HepG2 (cell line): ENCODE results near the gene ENTPD2. TPM values are rescaled to one million over a fixed set of nuclear protein-coding genes. Genes with fewer than 3 reads are reported as not detected.
A peak's percentile ranks its signal among the peaks of the same experiment; 100 is the strongest.

Source experiments
- ARID4A ChIP-seq: sonication (generic); formaldehyde crosslinking; IDR thresholded peaks from 2 replicates; pipeline ENCODE4 v1.5.0; 2020; ENCODE audit warnings: mild to moderate bottlenecking, missing genetic modification reagents, borderline replicate concordance
- EP300 ChIP-seq, 3 experiments: sonication (generic) in 1 of 3; formaldehyde crosslinking in 1 of 3; IDR thresholded peaks; 2 replicates each; pipeline versions ENCODE4 v1.5.1 to v1.6.1; 2011 to 2020; ENCODE audit warnings: low read depth in 2 of 3, low read length in 2 of 3, borderline replicate concordance in 1 of 3, improper control_type of control experiment in 1 of 3, mild to moderate bottlenecking in 1 of 3, missing genetic modification reagents in 1 of 3, moderate library complexity in 1 of 3
- MXD3 ChIP-seq: IDR thresholded peaks from 2 replicates; pipeline ENCODE4 v1.6.1; 2016; ENCODE audit warnings: mild to moderate bottlenecking, missing biosample characterization, missing genetic modification reagents
- NFKB2 ChIP-seq: sonication (generic); formaldehyde crosslinking; IDR thresholded peaks from 2 replicates; pipeline ENCODE4 v1.4.0; 2020; ENCODE audit warnings: missing genetic modification reagents, borderline replicate concordance
- NFRKB ChIP-seq: fragments of 450-650 bp; IDR thresholded peaks from 2 replicates; pipeline ENCODE4 v1.6.1; 2017
- NONO ChIP-seq, 2 experiments: fragments of 450-650 bp in 1 of 2; sonication (generic) in 1 of 2; formaldehyde crosslinking in 1 of 2; IDR thresholded peaks in 1 of 2; conservative IDR thresholded peaks in 1 of 2; 2 replicates each; pipeline versions ENCODE4 v1.6.1 to v1.8.0; 2017 to 2022; ENCODE audit warnings: mild to moderate bottlenecking in 1 of 2, missing genetic modification reagents in 1 of 2, moderate library complexity in 1 of 2
- RARA ChIP-seq: IDR thresholded peaks from 2 replicates; pipeline ENCODE4 v1.6.1; 2016; ENCODE audit warnings: missing genetic modification reagents, missing compliant biosample characterization
- ZKSCAN8 ChIP-seq: IDR thresholded peaks from 2 replicates; pipeline ENCODE4 v1.6.1; 2016; ENCODE audit warnings: borderline replicate concordance, missing genetic modification reagents, missing compliant biosample characterization
- ZNF547 ChIP-seq: sonication (generic); formaldehyde crosslinking; IDR thresholded peaks from 2 replicates; pipeline ENCODE4 v1.5.1; 2020; ENCODE audit warnings: mild to moderate bottlenecking, missing genetic modification reagents
- ZNF775 ChIP-seq: sonication (generic); formaldehyde crosslinking; IDR thresholded peaks from 2 replicates; pipeline ENCODE4 v1.4.0; 2020; ENCODE audit warnings: missing genetic modification reagents, mild to moderate bottlenecking, moderate library complexity, borderline replicate concordance
- polyA plus RNA-seq, 8 experiments: library from polyadenylated mRNA; depleted of rRNA in 3 of 8; stranded (reverse) in 7 of 8; unstranded in 1 of 8; fragments of >200 nt; fragmentation: Illumina TruSeq in 4 of 8; extraction: Trizol in 4 of 8; gene quantifications; 2 replicates each; pipeline versions ENCODE4 v1.2.1 to v1.2.3, GENCODE V29; 2011 to 2016; ENCODE audit warnings: low read depth in 4 of 8, missing spikeins in 1 of 8, mixed read lengths in 1 of 8; ENCODE audit not compliant: insufficient read depth in 1 of 8
- total RNA-seq, 5 experiments: library from RNA; depleted of rRNA; stranded (reverse); fragments of >200 nt; fragmentation: Illumina TruSeq; extraction: Trizol; gene quantifications; 2 replicates each; pipeline ENCODE4 v1.2.3, GENCODE V29; 2016; ENCODE audit warnings: low read depth in 1 of 5
- TF ChIP-seq, protein P1 (sequence below): sonication (generic); formaldehyde crosslinking; IDR thresholded peaks from 2 replicates; pipeline ENCODE4 v1.4.0; 2020; ENCODE audit warnings: missing genetic modification reagents
- TF ChIP-seq, protein P2 (sequence below): sonication (generic); formaldehyde crosslinking; IDR thresholded peaks from 2 replicates; pipeline ENCODE4 v1.4.0; 2020; ENCODE audit warnings: missing genetic modification reagents, borderline replicate concordance
- TF ChIP-seq, protein P3 (sequence below): sonication (generic); formaldehyde crosslinking; IDR thresholded peaks from 2 replicates; pipeline ENCODE4 v1.5.1; 2020; ENCODE audit warnings: missing genetic modification reagents, mild to moderate bottlenecking, borderline replicate concordance

ENTPD2 gene
- total and polyA plus RNA-seq, 2 of the 13 experiments (the other 11 are each of a cell fraction or from before 2014, with no cell fraction given), result 0.95 to 3.2 TPM

DNA sequence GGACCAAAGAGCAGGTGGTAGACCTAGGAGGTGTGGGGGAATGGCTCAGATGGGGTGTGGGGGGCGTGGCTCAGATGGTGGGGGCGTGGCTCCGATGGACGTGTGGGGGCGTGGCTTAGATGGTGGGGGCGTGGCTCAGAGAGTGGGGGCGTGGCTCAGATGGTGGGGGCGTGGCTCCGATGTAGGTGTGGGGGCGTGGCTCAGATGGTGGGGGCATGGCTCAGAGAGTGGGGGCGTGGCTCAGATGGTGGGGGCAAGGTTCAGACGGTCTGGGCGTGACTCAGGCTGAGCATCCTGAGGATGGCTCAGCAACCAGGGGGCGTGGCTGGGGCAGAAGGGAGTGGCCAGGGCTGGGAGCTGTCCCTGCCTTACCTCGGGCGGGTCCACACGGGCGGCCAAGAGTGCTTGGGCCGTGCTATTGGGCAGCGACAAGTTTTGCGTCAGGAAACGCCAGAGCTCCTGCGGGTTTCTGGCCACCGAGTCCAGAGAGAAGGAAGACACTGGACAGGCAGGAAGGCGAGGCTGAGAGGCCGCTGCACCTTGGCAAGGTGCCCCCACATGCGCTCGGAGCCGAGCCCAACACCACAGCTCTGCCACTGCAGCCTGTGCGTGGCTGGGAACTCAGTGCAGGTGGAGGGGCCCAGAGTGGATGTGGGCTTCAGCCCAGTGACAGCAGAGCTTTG lies 31.7 kb downstream of the ENTPD2 start (continued):
- TF ChIP-seq, protein P1, sequence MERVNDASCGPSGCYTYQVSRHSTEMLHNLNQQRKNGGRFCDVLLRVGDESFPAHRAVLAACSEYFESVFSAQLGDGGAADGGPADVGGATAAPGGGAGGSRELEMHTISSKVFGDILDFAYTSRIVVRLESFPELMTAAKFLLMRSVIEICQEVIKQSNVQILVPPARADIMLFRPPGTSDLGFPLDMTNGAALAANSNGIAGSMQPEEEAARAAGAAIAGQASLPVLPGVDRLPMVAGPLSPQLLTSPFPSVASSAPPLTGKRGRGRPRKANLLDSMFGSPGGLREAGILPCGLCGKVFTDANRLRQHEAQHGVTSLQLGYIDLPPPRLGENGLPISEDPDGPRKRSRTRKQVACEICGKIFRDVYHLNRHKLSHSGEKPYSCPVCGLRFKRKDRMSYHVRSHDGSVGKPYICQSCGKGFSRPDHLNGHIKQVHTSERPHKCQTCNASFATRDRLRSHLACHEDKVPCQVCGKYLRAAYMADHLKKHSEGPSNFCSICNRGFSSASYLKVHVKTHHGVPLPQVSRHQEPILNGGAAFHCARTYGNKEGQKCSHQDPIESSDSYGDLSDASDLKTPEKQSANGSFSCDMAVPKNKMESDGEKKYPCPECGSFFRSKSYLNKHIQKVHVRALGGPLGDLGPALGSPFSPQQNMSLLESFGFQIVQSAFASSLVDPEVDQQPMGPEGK (CRISPR knock-in tag), result no peak
- no peak for TF ChIP-seq NFKB2 (CRISPR knock-in tag)
- TF ChIP-seq NONO (IDR thresholded peaks at IDR 0.05), result no peak
- TF ChIP-seq NONO (CRISPR knock-in tag; conservative IDR thresholded peaks at IDR 0.05), result no peak
- TF ChIP-seq RARA (CRISPR knock-in tag), result no peak
- no peak for TF ChIP-seq EP300 (IDR thresholded peaks at IDR 0.05; ENCODE audit: low read depth in 2 of 2, low read length in 2 of 2)
- TF ChIP-seq EP300 (CRISPR knock-in tag; IDR thresholded peaks at IDR 0.05; ENCODE audit: borderline replicate concordance), result no peak
- TF ChIP-seq, protein P2, sequence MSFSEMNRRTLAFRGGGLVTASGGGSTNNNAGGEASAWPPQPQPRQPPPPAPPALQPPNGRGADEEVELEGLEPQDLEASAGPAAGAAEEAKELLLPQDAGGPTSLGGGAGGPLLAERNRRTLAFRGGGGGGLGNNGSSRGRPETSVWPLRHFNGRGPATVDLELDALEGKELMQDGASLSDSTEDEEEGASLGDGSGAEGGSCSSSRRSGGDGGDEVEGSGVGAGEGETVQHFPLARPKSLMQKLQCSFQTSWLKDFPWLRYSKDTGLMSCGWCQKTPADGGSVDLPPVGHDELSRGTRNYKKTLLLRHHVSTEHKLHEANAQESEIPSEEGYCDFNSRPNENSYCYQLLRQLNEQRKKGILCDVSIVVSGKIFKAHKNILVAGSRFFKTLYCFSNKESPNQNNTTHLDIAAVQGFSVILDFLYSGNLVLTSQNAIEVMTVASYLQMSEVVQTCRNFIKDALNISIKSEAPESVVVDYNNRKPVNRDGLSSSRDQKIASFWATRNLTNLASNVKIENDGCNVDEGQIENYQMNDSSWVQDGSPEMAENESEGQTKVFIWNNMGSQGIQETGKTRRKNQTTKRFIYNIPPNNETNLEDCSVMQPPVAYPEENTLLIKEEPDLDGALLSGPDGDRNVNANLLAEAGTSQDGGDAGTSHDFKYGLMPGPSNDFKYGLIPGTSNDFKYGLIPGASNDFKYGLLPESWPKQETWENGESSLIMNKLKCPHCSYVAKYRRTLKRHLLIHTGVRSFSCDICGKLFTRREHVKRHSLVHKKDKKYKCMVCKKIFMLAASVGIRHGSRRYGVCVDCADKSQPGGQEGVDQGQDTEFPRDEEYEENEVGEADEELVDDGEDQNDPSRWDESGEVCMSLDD (CRISPR knock-in tag), result no peak
- TF ChIP-seq ZNF775 (CRISPR knock-in tag), result no peak
- TF ChIP-seq ZNF547, result no peak
- no peak; the same call in 1 of the 2 replicates for TF ChIP-seq MXD3 (CRISPR knock-in tag)
- no peak for TF ChIP-seq NFRKB
- TF ChIP-seq, protein P3, sequence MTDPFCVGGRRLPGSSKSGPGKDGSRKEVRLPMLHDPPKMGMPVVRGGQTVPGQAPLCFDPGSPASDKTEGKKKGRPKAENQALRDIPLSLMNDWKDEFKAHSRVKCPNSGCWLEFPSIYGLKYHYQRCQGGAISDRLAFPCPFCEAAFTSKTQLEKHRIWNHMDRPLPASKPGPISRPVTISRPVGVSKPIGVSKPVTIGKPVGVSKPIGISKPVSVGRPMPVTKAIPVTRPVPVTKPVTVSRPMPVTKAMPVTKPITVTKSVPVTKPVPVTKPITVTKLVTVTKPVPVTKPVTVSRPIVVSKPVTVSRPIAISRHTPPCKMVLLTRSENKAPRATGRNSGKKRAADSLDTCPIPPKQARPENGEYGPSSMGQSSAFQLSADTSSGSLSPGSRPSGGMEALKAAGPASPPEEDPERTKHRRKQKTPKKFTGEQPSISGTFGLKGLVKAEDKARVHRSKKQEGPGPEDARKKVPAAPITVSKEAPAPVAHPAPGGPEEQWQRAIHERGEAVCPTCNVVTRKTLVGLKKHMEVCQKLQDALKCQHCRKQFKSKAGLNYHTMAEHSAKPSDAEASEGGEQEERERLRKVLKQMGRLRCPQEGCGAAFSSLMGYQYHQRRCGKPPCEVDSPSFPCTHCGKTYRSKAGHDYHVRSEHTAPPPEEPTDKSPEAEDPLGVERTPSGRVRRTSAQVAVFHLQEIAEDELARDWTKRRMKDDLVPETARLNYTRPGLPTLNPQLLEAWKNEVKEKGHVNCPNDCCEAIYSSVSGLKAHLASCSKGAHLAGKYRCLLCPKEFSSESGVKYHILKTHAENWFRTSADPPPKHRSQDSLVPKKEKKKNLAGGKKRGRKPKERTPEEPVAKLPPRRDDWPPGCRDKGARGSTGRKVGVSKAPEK (CRISPR knock-in tag), result no peak
- peak; percentile 38; the same call in 1 of the 2 replicates for TF ChIP-seq ARID4A (CRISPR knock-in tag)
- no peak for TF ChIP-seq ZKSCAN8 (CRISPR knock-in tag)
